ENCODE data around the gene ESR1. TPM values are rescaled to one million over a fixed set of nuclear protein-coding genes. Genes with fewer than 3 reads are reported as not detected.

ESR1 gene
- total and polyA plus RNA-seq, 2 donors (not counting 3 experiments of a cell fraction or from before 2014, with no cell fraction given), result 0.01 TPM; not detected in 1

DNA sequence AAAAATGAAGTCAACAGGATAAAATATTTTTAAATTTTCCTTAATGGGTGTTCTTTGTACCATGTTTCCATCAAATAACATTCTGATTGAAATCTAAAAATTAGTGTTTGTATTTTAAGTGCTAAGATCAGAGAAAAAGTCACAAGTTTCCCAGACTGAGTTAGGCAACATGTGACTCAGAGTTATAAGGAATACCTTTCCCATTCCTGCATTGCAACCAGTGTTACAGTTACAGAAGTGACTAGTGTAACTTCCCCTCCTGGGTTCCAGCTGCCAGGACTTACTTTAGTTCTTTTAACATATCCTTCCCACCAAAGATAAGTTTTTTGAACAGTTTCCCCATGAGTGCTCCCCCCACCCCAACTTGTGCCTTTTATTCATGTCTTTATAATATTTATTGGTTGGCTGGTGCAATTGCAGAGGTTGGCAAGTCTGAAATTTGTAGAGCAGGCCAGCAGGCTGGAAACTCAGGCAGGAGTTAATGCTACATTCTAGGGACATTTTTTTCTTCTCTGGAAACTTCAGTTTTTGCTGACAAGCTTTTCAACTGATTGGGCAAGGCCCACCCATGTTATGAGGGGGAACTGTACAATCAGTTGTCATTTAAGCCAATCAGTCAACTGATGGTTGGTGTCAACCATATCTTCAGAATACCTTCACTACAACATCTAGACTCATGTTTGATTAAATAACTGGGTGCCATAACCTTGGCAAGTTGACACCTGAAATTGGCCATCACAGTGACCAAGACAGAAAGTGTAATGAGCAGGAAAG, 22.9 kb upstream of the ESR1 start:
- no peaks in the 10 kb centered on the region for H3K36me3 ChIP-seq (ENCODE audit: control insufficient read depth in 2 of 2, extremely low read depth in 1 of 2, insufficient read depth in 2 of 2, low read length in 2 of 2)
- BruUV-seq (replicated peaks), result no TSS peak
- ChIA-PET CTCF (no interaction called here), POLR2A (no interaction called here)
- H4K20me1 ChIP-seq (replicated peaks; ENCODE audit: control insufficient read depth, extremely low read depth, insufficient read depth, low read length), result no peaks in the 10 kb centered on the region
- no peak overlapping the region for H3K4me2 ChIP-seq (ENCODE audit: insufficient read depth, low read length)
- H3K9me3 ChIP-seq (replicated peaks; ENCODE audit: control insufficient read depth, insufficient read depth, low read length), result no peaks in the 10 kb centered on the region
- no peaks in the 10 kb centered on the region for H3K27me3 ChIP-seq (ENCODE audit: control insufficient read depth in 2 of 2, insufficient read depth in 2 of 2, low read length in 2 of 2)
- no peak overlapping the region for H3K27ac ChIP-seq (ENCODE audit: insufficient read depth, low read depth, low read length)
- H2AFZ ChIP-seq (ENCODE audit: low read depth, low read length), result no peak overlapping the region
- intact Hi-C loops (cut with micrococcal nuclease), result no loop called here
- no peaks in the 10 kb centered on the region for H3K4me1 ChIP-seq (ENCODE audit: control insufficient read depth, extremely low read depth, insufficient read depth, low read length)
- no peaks in the 10 kb centered on the region for H3K9me1 ChIP-seq (replicated peaks; ENCODE audit: control insufficient read depth, extremely low read depth, insufficient read depth, low read length)
- TF ChIP-seq, protein P1, sequence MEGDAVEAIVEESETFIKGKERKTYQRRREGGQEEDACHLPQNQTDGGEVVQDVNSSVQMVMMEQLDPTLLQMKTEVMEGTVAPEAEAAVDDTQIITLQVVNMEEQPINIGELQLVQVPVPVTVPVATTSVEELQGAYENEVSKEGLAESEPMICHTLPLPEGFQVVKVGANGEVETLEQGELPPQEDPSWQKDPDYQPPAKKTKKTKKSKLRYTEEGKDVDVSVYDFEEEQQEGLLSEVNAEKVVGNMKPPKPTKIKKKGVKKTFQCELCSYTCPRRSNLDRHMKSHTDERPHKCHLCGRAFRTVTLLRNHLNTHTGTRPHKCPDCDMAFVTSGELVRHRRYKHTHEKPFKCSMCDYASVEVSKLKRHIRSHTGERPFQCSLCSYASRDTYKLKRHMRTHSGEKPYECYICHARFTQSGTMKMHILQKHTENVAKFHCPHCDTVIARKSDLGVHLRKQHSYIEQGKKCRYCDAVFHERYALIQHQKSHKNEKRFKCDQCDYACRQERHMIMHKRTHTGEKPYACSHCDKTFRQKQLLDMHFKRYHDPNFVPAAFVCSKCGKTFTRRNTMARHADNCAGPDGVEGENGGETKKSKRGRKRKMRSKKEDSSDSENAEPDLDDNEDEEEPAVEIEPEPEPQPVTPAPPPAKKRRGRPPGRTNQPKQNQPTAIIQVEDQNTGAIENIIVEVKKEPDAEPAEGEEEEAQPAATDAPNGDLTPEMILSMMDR (IDR thresholded peaks at IDR 0.05; ENCODE audit: extremely low read depth in 1 of 2, insufficient read depth in 1 of 2, low read depth in 1 of 2, low read length in 2 of 2), result no peak
- TF ChIP-seq GATA2 (IDR thresholded peaks at IDR 0.05; ENCODE audit: insufficient read depth, insufficient read length, low read depth, low read length) (no peak), POLR2A (IDR thresholded peaks at IDR 0.05; ENCODE audit: low read depth, low read length) (no peak), POLR2AphosphoS5 (IDR thresholded peaks at IDR 0.05; ENCODE audit: insufficient read depth, low read depth, low read length) (no peak), EZH2 (IDR thresholded peaks at IDR 0.05; ENCODE audit: borderline replicate concordance, low read depth, low read length, severe bottlenecking) (no peak)
- DNase-seq (ENCODE audit: low read depth, low spot score) (no peak), FAIRE-seq (no peak)
- no peak overlapping the region for H3K4me3 ChIP-seq (replicated peaks in 1 of 3; ENCODE audit: insufficient read depth in 1 of 3, low read depth in 1 of 3, low read length in 3 of 3)
- H3K79me2 ChIP-seq (ENCODE audit: control insufficient read depth, insufficient read depth, low read length), result no peaks in the 10 kb centered on the region
- dilution Hi-C loops (cut with MboI; ENCODE audit: extremely low pct_ligation_motif_present, low sequenced_read_pairs), result no loop called here
- H3K9ac ChIP-seq (replicated peaks; ENCODE audit: extremely low read depth, insufficient read depth, low read length), result no peak overlapping the region
